IPS-NIHi7 (cell line): ENCODE data around the gene OSMR.

Source experiments
- DNase-seq: peaks from one replicate; pipeline ENCODE4 v3.0.0; 2012; ENCODE audit warnings: mixed read lengths; ENCODE audit errors: extremely low spot score

Gene OSMR

GRCh38 chr5:38871790-38872551, 26.2 kb downstream of the OSMR start:
- DNase-seq, result no peak

GRCh38 chr5:38872826-38873225, 27.0 kb downstream of the OSMR start:
- no peak for DNase-seq

- no peak for DNase-seq
Measured at GRCh38 chr5:38874948-38875456, 29.2 kb downstream of the OSMR start.

GRCh38 chr5:38878391-38879077, 32.7 kb downstream of the OSMR start:
- no peak for DNase-seq

- no peak for DNase-seq
Measured at GRCh38 chr5:38879078-38879460, 33.3 kb downstream of the OSMR start.

GRCh38 chr5:38883842-38884241, 38.0 kb downstream of the OSMR start:
- no peak for DNase-seq

- no peak for DNase-seq
Measured at GRCh38 chr5:38885208-38885607, 39.4 kb downstream of the OSMR start.

- peak; percentile 34 for DNase-seq
Measured at GRCh38 chr5:38888041-38888440, 42.2 kb downstream of the OSMR start.

GRCh38 chr5:38889424-38889823, 43.6 kb downstream of the OSMR start:
- no peak for DNase-seq

GRCh38 chr5:38891563-38891962, 45.8 kb downstream of the OSMR start:
- DNase-seq, result no peak

GRCh38 chr5:38892363-38892762, 46.6 kb downstream of the OSMR start:
- no peak for DNase-seq

GRCh38 chr5:38896760-38897159, 50.9 kb downstream of the OSMR start:
- no peak for DNase-seq

GRCh38 chr5:38899936-38900335, 54.1 kb downstream of the OSMR start:
- DNase-seq, result peak; percentile 27

- no peak for DNase-seq
Measured at GRCh38 chr5:38905516-38905915, 59.7 kb downstream of the OSMR start.

- no peak for DNase-seq
Measured at GRCh38 chr5:38906503-38906902, 60.7 kb downstream of the OSMR start.

- DNase-seq, result no peak
Measured at GRCh38 chr5:38911933-38912332, 66.1 kb downstream of the OSMR start.

GRCh38 chr5:38913714-38914113, 67.9 kb downstream of the OSMR start:
- no peak for DNase-seq

GRCh38 chr5:38916802-38917201, 71.0 kb downstream of the OSMR start:
- DNase-seq, result no peak

GRCh38 chr5:38921174-38921573, 75.4 kb downstream of the OSMR start:
- DNase-seq, result peak; percentile 66

- peak; percentile 86 for DNase-seq
Measured at GRCh38 chr5:38922199-38922598, 76.4 kb downstream of the OSMR start.

- DNase-seq, result no peak
Measured at GRCh38 chr5:38923661-38924451, 78.0 kb downstream of the OSMR start.

GRCh38 chr5:38925154-38925925, 79.5 kb downstream of the OSMR start:
- DNase-seq, result no peak
